Measurements from ENCODE around the gene GNAQ. TPM values are rescaled to one million over a fixed set of nuclear protein-coding genes. Genes with fewer than 3 reads are reported as not detected.

Gene GNAQ
- total and polyA plus RNA-seq, 2 of the 4 experiments (the other 2 are of a cell fraction): 23.1 to 50.7 TPM

DNA sequence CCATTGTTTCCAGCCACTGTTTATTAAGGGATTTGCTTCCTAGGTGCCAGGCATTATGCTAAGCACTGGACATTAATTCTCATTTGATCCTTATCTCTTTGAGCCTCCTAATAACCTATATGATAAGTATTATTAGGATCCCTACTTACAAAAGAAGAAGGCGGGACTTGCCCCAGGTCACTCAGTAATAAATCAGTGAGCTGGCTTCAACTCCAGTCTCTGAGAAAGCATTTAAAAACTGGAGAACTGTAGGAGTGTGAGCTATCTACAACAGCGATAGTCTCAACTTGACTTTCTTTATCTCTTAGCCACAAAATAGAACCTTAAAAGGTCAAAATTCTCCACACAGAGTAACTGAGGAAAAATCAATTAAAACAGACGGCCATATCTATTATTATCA, 155.0 kb downstream of the GNAQ start:
- DNase-seq: no peak
- ChIA-PET POLR2A (ENCODE audit: unreplicated experiment) (no interaction called here), CTCF (interaction anchor here (0.9 kb wide), 1 partner anchor 233 kb away, joined by 3 read pairs; no protein-coding TSS in a partner anchor)
- no peak overlapping the region for H2AK5ac ChIP-seq (ENCODE audit: low read depth, low read length)
- no peak overlapping the region for H4K8ac ChIP-seq (ENCODE audit: low read depth in 2 of 2, low read length in 2 of 2)
- intact Hi-C loops (cut with micrococcal nuclease): no loop called here
- BruUV-seq (replicated peaks): no TSS peak
- TF ChIP-seq, protein P1, sequence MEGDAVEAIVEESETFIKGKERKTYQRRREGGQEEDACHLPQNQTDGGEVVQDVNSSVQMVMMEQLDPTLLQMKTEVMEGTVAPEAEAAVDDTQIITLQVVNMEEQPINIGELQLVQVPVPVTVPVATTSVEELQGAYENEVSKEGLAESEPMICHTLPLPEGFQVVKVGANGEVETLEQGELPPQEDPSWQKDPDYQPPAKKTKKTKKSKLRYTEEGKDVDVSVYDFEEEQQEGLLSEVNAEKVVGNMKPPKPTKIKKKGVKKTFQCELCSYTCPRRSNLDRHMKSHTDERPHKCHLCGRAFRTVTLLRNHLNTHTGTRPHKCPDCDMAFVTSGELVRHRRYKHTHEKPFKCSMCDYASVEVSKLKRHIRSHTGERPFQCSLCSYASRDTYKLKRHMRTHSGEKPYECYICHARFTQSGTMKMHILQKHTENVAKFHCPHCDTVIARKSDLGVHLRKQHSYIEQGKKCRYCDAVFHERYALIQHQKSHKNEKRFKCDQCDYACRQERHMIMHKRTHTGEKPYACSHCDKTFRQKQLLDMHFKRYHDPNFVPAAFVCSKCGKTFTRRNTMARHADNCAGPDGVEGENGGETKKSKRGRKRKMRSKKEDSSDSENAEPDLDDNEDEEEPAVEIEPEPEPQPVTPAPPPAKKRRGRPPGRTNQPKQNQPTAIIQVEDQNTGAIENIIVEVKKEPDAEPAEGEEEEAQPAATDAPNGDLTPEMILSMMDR (conservative IDR thresholded peaks at IDR 0.05; ENCODE audit: low read depth, low read length): no peak
- no peak for TF ChIP-seq BHLHE40 (IDR thresholded peaks at IDR 0.05; ENCODE audit: low read depth, low read length)
- TF ChIP-seq CHD1 (IDR thresholded peaks at IDR 0.05; ENCODE audit: low read depth, low read length): no peak
- TF ChIP-seq NFE2L2 (IDR thresholded peaks at IDR 0.05; ENCODE audit: low read depth, low read length): no peak
- TF ChIP-seq MAFK (IDR thresholded peaks at IDR 0.05; ENCODE audit: low read depth, low read length): no peak
- no peak for TF ChIP-seq ELK1 (IDR thresholded peaks at IDR 0.05; ENCODE audit: borderline replicate concordance, low read depth, low read length)
- TF ChIP-seq MXI1 (IDR thresholded peaks at IDR 0.05; ENCODE audit: borderline replicate concordance, low read depth, low read length): no peak
- TF ChIP-seq, protein P2, sequence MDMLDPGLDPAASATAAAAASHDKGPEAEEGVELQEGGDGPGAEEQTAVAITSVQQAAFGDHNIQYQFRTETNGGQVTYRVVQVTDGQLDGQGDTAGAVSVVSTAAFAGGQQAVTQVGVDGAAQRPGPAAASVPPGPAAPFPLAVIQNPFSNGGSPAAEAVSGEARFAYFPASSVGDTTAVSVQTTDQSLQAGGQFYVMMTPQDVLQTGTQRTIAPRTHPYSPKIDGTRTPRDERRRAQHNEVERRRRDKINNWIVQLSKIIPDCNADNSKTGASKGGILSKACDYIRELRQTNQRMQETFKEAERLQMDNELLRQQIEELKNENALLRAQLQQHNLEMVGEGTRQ (IDR thresholded peaks at IDR 0.05; ENCODE audit: low read depth, low read length): no peak
- TF ChIP-seq POLR2A (IDR thresholded peaks at IDR 0.05; ENCODE audit: low read depth, low read length): no peak
- TF ChIP-seq SMC3 (IDR thresholded peaks at IDR 0.05; ENCODE audit: low read depth, low read length): no peak
- TF ChIP-seq RAD21 (IDR thresholded peaks at IDR 0.05; ENCODE audit: low read length): no peak
- TF ChIP-seq RCOR1 (IDR thresholded peaks at IDR 0.05; ENCODE audit: insufficient replicate concordance, low read length): no peak
- H3K9ac ChIP-seq (ENCODE audit: low read depth, low read length): no peak overlapping the region; the same call in 1 of the 2 replicates
- H2AK9ac ChIP-seq (replicated peaks; ENCODE audit: low read depth, low read length, poor library complexity): no peak overlapping the region
- H3K14ac ChIP-seq (replicated peaks; ENCODE audit: low read depth, low read length): no peak overlapping the region
- peaks cover 3% of the 10 kb centered on the region; the same call in 1 of the 2 replicates for H4K20me1 ChIP-seq (ENCODE audit: insufficient read depth, low read length)
- no peak overlapping the region for H3K27ac ChIP-seq (ENCODE audit: insufficient read depth, low read length)
- no peaks in the 10 kb centered on the region for H3K27me3 ChIP-seq (ENCODE audit: control insufficient read depth, insufficient read depth, low read length)
- H3K9me3 ChIP-seq (ENCODE audit: control insufficient read depth, insufficient read depth, low read length): no peaks in the 10 kb centered on the region
- dilution Hi-C loops (cut with HindIII; ENCODE audit: low sequenced_read_pairs, unreplicated experiment): no loop called here
- no peak overlapping the region for H2BK15ac ChIP-seq (ENCODE audit: low read depth, low read length)
- peaks cover 3% of the 10 kb centered on the region; the same call in 1 of the 2 replicates for H3K4me1 ChIP-seq (ENCODE audit: control insufficient read depth, insufficient read depth, low read length)
- H2AFZ ChIP-seq (replicated peaks; ENCODE audit: low read length, poor library complexity): no peak overlapping the region
- H3K4ac ChIP-seq (ENCODE audit: low read depth, low read length): no peak overlapping the region
- peaks cover 3% of the 10 kb centered on the region; the same call in 1 of the 2 replicates for H3K9me1 ChIP-seq (ENCODE audit: insufficient read depth, low read length)
- no peak overlapping the region for H4K91ac ChIP-seq (ENCODE audit: insufficient read depth, low read depth, low read length)
- H3K56ac ChIP-seq (ENCODE audit: extremely low read depth, insufficient read depth, low read length): no peak overlapping the region
- no peaks in the 10 kb centered on the region for H3K36me3 ChIP-seq (ENCODE audit: control insufficient read depth, insufficient read depth, low read length)
- no peak overlapping the region for H2BK5ac ChIP-seq (ENCODE audit: low read depth, low read length, poor library complexity, severe bottlenecking)
- in situ Hi-C loops (cut with MboI; ENCODE audit: low sequenced_read_pairs): no loop called here
- peaks cover 31 to 37% of the 10 kb centered on the region in 2 experiments; a peak in 3 of 4 replicates for H3K79me1 ChIP-seq (ENCODE audit: low read depth in 1 of 2, low read length in 2 of 2)
- H4K5ac ChIP-seq (ENCODE audit: low read depth, low read length): no peak overlapping the region
- H2BK20ac ChIP-seq (ENCODE audit: low read depth, low read length): no peak overlapping the region
- no peak for ATAC-seq (ENCODE audit: low read depth)
- H2BK120ac ChIP-seq (ENCODE audit: low read depth, low read length): no peak overlapping the region
- no peak overlapping the region for H3K4me3 ChIP-seq (ENCODE audit: insufficient read depth, low read depth, low read length)
- H3K18ac ChIP-seq (ENCODE audit: low read depth, low read length): no peak overlapping the region
- WGBS, 2 experiments (ENCODE audit: extremely low coverage in 2 of 2, insufficient read length in 1 of 2): no CpG with 5 or more reads among the region's 3 CpGs
- no peak overlapping the region for H3K4me2 ChIP-seq (ENCODE audit: low read depth, low read length)
- H3K23ac ChIP-seq (ENCODE audit: low read depth, low read length): no peak overlapping the region

All from IMR-90 (cell line).